Neural crest cell (in vitro differentiated cells): ENCODE measurements around the gene AQP5. TPM values are rescaled to one million over a fixed set of nuclear protein-coding genes. Genes with fewer than 3 reads are reported as not detected.

Source experiments
- DNase-seq: peaks from one replicate; pipeline ENCODE4 v3.0.0; 2021; ENCODE audit warnings: low read depth, mixed read lengths, low spot score
- H3K27ac Mint-ChIP-seq: one replicate; pipeline ENCODE4 v1.8.0; 2021; ENCODE audit warnings: mild to moderate bottlenecking, mixed read lengths; ENCODE audit not compliant: unreplicated experiment
- H3K27me3 Mint-ChIP-seq: 2 replicates; pipeline ENCODE4 v1.8.0; 2021; ENCODE audit warnings: low read depth, mild to moderate bottlenecking, mixed read lengths
- H3K36me3 Mint-ChIP-seq: 2 replicates; pipeline ENCODE4 v1.8.0; 2021; ENCODE audit warnings: low read depth, mild to moderate bottlenecking, mixed read lengths
- H3K4me1 Mint-ChIP-seq: 2 replicates; pipeline ENCODE4 v1.8.0; 2021; ENCODE audit warnings: mixed read lengths
- H3K4me3 Mint-ChIP-seq: one replicate; pipeline ENCODE4 v1.8.0; 2021; ENCODE audit warnings: mild to moderate bottlenecking, mixed read lengths
- H3K9me3 Mint-ChIP-seq: 2 replicates; pipeline ENCODE4 v1.8.0; 2021; ENCODE audit warnings: mixed read lengths
- CTCF ChIP-seq: fragments of 200-600 bp; sonication (generic); conservative IDR thresholded peaks from 2 replicates; pipeline ENCODE4 v1.5.0; 2021; ENCODE audit warnings: antibody characterized with exemption, mild to moderate bottlenecking
- total RNA-seq: library from RNA; stranded (reverse); gene quantifications from 2 replicates; pipeline ENCODE4 v1.2.1, GENCODE V29; 2021

The AQP5 gene
- total RNA-seq, 1 donor from 2014 or later: 1.2 TPM

- Mint-ChIP-seq H3K27me3 (no peaks in the 10 kb centered on the region), H3K4me3 (no peak overlapping the region), H3K36me3 (no peaks in the 10 kb centered on the region), H3K9me3 (no peaks in the 10 kb centered on the region), H3K4me1 (peaks cover 4% of the 10 kb centered on the region), H3K27ac (no peak overlapping the region)
- no peak for DNase-seq
- no peak for TF ChIP-seq CTCF
Observed at GRCh38 chr12:49952391-49953055, 9.1 kb upstream of the AQP5 start.

- no peak for TF ChIP-seq CTCF
- Mint-ChIP-seq H3K36me3 (no peaks in the 10 kb centered on the region), H3K27me3 (no peaks in the 10 kb centered on the region), H3K27ac (no peak overlapping the region), H3K9me3 (no peaks in the 10 kb centered on the region), H3K4me1 (peaks cover 4% of the 10 kb centered on the region), H3K4me3 (no peak overlapping the region)
- no peak for DNase-seq
Observed at GRCh38 chr12:49953151-49953550, 8.5 kb upstream of the AQP5 start.

GRCh38 chr12:49953961-49954846 lies 7.5 kb upstream of the AQP5 start:
- H3K27me3 Mint-ChIP-seq: peaks cover 4% of the 10 kb centered on the region
- peaks cover 11% of the 10 kb centered on the region for H3K4me1 Mint-ChIP-seq
- DNase-seq: no peak
- no peak overlapping the region for H3K27ac Mint-ChIP-seq
- H3K36me3 Mint-ChIP-seq: no peaks in the 10 kb centered on the region
- TF ChIP-seq CTCF: no peak
- no peak overlapping the region for H3K4me3 Mint-ChIP-seq
- no peaks in the 10 kb centered on the region for H3K9me3 Mint-ChIP-seq

- Mint-ChIP-seq H3K4me3 (no peak overlapping the region), H3K36me3 (no peaks in the 10 kb centered on the region), H3K4me1 (peaks cover 20% of the 10 kb centered on the region), H3K27me3 (peaks cover 13% of the 10 kb centered on the region), H3K27ac (no peak overlapping the region), H3K9me3 (no peaks in the 10 kb centered on the region)
- no peak for TF ChIP-seq CTCF
- DNase-seq: no peak
Observed at GRCh38 chr12:49954863-49955830, 6.5 kb upstream of the AQP5 start.
